HG03378 (cell line): ENCODE results near the gene C16orf96.

Experiments used
- ATAC-seq: cut with Tn5 transposase; IDR thresholded peaks from one replicate; pipeline ENCODE4 v1.9.1; 2021; ENCODE audit warnings: mild to moderate bottlenecking, moderate library complexity; ENCODE audit not compliant: unreplicated experiment

The C16orf96 gene

DNA sequence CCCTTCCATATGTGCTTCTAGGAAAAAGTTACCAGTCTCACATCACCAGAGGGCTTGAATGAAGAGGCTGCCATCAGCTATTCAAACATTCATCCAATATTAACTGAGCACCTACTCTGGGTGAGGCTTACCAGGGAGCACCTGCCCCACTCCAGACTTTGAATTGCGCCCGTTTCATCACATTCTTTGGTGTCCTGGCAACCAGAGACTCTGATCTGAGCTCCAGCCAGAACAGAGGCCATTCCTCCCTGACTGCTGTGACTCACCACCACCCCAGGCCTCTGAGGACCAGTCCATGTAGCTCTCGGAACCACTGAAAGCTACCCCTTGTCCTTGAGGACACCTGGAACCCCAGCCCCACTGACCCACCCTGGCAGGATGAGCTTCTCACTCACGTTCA, at the start of gene C16orf96:
Gene C16orf96, plus strand, starts transcription at position 229 of the 400 bp plus-strand sequence. Its CDS starts 150 bp downstream, at position 379.
- no peak for ATAC-seq

DNA sequence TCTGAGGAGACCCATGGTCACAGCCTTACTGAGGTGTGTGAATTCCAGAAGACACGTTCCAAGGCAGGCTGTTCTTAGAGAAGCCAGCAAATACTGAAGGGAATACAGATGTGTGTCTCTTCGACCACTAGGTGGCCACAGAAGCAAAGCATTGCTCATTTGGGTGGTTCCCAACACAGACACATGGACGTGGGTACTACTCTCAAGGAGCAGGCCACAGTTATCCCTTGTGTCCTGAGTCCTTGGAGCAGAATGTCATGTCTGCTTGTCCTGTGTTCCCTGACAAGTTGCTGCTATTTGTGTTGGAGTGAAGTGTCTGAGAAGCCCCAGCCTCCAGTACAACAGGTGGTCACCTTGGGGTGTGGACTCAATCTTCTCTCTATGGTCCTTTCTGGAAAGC, 49.7 kb upstream of the C16orf96 start:
- ATAC-seq = no peak

DNA sequence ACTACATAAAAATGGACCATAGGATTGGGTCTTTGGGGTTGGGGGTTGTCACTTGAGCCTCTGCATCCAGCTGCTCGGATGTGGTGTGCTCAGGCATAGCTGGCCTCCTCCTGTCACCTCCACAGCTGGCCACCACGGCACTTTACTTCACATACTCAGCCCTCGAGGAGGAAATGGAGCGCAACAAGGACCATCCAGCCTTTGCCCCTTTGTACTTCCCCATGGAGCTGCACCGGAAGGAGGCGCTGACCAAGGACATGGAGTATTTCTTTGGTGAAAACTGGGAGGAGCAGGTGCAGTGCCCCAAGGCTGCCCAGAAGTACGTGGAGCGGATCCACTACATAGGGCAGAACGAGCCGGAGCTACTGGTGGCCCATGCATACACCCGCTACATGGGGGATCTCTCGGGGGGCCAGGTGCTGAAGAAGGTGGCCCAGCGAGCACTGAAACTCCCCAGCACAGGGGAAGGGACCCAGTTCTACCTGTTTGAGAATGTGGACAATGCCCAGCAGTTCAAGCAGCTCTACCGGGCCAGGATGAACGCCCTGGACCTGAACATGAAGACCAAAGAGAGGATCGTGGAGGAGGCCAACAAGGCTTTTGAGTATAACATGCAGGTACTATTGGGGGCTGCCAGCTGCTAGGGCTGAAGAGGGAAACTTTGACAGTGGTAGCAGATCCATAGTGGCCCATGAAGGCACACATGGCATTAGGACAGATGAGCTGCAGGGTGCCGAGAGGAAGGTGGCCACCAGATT, 48.4 kb upstream of the C16orf96 start:
- no peak for ATAC-seq

DNA sequence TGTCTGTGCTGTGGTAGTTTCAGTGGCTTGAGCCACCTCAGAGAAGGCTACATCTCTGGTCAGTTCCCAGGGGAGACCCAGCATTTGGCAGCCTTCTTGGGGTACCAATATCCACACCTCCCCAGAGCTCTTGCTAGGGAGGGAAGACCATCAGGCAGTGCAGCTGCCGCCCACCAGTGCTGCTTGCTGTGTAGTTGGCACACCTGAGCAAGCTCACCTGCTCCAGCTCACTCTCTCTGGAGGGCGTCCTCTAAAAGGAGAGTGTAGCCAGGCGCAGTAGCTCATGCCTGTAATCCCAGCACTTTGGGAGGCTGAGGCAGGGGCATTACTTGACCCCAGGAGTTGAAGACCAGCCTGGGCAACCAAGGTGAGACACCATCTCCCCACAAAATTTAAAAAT, 47.3 kb upstream of the C16orf96 start:
- no peak for ATAC-seq

DNA sequence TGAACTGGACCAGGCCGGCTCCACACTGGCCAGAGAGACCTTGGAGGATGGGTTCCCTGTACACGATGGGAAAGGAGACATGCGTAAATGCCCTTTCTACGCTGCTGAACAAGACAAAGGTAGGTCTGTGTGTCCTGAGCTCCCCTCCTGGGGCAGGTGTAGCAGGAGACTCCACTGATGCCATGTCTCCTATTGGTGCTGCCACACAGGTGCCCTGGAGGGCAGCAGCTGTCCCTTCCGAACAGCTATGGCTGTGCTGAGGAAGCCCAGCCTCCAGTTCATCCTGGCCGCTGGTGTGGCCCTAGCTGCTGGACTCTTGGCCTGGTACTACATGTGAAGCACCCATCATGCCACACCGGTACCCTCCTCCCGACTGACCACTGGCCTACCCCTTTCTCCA, 46.7 kb upstream of the C16orf96 start:
- ATAC-seq = no peak

DNA sequence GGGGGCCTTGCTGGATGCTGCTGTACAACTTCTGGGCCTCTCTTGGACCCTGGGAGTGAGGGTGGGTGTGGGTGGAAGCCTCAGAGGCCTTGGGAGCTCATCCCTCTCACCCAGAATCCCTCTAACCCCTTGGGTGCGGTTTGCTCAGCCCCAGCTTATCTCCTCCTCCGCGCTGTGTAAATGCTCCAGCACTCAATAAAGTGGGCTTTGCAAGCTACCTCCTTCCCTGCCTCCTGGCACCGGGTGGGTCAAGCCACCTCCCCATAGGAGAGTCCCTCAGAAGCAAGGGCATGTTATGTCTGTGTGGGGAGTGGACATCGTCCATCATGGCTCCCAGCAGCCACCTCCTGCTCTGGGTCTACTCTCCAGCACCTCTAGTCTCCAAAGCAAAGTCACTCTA, 46.0 kb upstream of the C16orf96 start:
- ATAC-seq = no peak

DNA sequence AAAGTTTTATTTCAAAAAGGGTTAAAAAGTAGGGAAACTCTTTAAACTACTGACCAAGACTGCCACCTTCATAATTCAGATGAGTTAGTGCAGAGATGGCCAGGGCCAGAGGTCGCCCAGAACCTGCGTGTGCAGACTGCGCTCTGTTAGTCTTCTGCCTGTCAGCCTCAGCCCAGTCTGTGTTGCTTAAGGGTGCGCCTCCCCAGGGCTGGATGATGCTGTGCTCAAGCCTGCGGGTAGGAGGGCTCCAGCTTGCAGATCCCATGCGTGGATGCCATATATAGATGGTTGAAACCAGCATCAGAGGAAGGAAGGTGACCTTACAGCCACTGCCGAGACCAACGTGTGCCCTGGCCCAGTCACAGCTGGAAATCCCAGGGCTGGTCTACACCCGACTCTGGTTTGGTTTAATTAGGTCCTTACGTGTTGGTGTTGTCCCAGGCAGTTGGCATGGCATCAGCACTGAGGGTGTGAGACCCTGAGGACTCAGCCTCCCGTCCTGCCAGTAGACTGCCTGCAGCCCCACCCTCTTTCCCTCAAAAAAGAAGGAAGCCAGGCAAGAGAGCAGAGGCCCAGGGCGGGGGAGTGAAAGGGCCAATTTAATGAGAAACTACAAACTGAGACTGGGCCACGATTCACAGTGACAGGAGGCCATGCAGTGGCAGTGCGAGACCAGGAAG, 45.3 kb upstream of the C16orf96 start:
- no peak for ATAC-seq

DNA sequence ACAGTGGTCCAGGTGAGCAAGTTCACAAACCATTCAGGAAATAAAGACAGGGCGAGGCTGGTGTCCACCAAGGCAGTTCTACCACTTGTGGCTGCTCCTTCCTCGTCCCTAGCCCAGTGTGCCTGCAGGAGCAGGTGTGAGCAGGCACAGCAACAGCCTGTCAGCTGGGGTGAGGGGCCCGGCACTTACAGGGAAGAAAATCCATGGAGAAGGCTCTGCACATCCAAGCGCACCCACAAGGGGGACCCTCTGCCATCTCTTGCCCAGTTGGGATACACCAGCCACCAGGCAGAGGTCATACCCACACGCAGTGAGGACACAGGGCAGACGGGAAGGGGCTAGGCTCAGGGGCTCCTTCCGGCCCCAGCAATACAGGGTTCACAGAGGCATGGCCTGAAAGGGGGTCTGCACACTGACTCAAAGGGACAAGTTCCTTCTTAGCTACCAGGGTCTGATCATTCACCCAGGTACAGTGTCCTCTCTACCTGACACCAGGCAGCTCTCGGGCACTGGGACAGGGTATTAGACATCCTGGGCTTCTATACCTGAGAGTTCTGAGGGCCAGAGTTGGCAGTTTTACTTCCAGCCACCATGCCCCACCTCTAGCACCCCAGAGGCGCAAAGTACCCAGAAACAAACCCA, 44.6 kb upstream of the C16orf96 start:
- no peak for ATAC-seq

DNA sequence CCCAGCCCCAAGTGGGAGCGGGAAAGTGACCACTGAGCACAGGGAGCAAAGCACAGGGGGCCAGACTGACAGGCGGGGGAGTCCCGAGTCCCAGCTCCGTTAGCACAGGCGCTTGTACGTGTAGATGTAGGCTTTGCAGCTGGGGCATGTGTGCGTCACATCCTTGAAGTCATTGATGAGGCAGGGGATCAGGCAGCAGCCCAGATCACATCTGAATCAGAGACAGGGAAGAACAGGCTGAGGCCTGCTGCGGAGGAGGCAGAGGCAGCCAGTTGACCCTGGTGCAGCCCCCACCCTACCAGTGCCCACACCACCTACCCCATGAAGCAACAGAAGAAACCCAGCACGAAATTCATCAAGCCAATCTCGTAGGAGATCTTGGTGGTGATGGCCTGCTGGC, 43.7 kb upstream of the C16orf96 start:
- ATAC-seq = no peak

DNA sequence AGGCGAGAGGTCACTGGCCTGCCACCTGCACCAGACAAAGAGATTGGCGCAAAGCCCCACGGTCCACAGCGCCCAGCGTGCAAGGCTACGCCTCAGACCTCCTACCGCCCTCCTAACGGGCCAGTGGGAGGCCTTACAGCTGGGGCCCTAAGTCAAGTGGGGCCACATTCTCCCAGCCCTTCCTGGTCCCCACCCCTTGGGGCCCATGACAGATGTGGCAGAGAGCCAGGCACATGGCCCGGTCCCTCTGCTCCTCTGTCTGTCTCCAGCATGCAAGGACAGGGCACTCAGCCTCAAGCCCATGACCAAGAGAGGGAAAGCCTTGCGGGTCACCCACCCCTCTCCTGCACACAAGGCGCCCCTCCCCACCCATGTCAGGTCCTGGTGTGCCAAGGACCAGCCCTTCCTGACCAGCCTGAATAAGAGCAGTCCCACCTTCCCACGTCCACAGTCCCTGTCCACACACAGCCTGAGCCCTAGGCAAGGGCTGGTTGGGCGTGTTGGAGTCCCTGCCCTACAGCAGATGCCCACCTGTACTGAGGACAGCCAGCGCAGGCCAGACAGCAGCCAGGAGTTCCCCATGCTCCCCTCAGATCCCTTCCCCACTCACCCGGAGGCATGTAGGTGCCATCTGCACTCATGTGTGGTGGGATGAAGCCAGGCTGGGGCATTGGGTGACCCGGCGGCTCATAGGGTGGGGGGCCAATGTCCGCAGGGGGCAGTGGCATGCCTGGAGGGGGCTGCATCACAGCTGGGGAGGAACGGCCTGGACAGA, 42.9 kb upstream of the C16orf96 start:
- no peak for ATAC-seq

DNA sequence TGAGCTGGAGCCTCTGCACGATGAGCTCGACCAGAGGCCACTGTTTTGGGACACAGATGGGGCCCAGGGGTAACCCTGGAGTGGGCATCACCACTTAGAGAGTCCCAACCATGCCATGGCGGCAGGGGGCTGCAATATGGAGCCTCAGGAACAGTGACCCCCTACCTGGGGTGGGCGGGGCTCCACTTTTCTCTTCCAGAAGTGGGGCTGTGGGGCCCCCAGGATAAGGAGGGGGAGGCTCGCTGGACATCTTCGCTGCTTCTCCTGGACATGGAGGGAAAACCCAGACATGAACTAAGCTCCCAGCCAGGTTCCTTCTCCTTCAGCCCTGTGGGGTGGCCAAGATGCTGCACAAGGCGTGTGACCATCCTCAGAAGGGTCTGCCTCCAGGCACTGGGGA, 42.3 kb upstream of the C16orf96 start:
- ATAC-seq = no peak

DNA sequence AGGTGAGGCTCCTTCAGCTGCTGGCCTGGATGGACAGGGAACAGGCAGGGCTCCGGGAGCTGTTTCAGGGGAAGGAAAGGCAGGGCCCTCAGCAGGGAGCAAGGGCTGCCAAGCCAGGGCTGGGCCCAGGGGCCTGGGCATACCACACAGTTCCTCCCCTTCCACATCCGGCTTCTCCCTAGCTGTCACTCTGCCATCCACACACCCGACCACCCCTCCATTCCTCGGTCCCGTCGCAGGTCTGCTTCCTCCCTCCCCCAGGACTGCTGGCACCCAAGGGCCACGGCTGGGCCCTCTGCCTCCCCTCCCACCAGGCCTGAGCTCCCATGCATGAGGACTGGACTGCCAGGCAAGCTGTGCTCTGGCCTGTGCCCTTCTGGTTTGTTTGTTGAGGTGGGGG, 41.5 kb upstream of the C16orf96 start:
- no peak for ATAC-seq

DNA sequence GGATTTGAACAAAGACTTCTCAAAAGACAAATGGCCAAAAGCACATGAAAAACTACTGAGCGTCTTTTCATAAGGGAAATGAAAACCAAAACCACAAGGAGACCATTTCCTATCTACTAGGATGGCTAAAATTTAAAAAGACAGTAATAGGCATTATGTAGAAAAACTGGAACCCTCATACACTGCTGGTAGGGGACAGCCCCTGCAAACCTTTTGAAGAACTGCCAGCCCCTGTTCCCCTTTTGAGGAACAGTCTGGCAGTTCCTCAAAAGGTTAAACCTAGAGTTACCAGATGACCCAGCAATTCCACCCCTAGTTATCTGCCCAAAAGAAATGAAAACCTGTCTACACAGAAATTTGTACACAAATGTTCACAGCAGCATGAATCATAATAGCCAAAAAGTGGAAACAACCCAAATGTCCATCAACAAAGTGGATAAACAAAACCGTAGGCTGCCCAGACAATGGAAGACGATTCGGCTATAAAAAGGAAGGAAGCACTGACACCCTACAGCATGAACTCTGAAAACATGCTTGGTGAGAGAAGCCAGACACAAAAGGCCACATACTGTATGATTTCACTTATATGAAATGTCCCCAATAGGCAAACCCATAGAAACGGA, 40.4 kb upstream of the C16orf96 start:
- ATAC-seq = peak; percentile 60

DNA sequence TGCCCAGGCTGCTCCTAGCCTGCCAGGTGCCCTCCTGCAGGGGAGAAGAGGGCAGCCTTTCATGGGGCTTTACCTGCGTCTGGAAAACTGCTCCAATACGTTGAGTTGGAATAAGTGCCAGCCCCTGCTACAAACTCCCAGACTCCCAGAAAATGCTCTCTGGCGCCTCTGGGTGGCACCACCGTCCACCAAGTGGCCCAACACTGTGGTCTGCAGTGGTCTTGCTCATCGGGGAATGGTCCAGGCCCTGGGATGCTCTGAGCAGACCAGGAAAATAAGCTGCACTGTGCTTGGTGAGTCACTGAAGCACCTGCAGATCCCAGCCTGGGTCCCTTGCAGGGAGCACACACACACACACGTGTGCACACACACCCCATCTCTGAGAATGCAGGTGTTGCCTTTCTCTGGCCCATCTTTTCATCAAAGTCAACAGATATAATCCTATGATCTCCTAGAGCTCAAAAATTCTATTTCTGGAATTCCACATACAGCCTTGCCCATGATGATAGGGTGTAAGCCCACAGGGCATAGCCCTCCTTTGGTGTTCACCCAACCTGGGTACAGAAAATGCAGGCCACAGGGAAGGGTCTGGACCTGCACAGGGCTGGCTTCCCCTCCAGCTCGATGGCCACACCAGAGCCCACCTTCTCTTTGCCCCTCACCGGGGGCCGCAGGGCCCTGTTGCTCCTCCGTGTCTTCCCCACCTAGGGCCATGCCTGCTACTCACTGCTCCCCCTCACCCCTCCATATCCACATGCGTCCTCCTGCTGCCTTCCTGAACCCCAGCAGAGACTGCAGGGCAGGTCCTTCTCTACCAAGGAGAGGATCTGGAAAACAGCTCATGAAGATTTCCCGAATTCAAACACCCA, 38.1 kb upstream of the C16orf96 start:
- ATAC-seq = no peak

DNA sequence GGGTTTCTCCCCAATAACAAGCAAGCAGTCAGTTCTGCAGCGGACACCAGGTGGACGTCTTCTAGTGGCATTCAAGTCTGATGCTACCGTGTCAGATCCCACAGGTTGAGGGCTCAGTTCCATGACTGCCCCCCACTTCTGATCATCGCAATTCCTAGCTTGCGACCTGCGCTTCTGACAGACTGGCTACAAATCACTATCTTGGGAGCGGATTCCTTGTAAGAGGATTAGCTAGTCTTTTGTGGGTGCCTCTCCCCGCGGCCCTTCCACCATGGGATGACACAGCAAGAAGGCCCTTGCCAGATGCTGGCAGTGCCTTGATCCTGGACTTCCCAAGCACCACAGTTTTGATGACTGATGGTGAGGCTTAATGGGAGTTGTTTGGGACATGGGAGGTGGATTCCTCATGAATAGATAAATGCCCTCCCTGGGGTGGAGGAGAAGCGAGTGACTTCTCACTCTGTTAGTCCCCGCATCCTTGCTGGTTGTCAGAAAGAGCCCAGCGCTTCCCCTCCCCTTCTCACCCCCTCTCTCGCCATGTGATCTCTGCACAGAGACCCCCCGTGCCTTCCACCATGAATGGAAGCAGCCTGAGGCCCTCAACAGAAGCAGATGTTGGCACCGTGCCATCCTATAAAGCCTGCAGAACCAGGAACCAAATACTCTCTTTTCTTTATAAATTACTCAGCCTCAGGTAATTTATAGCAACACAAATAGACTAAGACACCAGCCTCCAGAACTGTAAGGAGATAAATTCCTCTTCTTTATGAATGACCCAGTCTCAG, 36.7 kb upstream of the C16orf96 start:
- no peak for ATAC-seq

DNA sequence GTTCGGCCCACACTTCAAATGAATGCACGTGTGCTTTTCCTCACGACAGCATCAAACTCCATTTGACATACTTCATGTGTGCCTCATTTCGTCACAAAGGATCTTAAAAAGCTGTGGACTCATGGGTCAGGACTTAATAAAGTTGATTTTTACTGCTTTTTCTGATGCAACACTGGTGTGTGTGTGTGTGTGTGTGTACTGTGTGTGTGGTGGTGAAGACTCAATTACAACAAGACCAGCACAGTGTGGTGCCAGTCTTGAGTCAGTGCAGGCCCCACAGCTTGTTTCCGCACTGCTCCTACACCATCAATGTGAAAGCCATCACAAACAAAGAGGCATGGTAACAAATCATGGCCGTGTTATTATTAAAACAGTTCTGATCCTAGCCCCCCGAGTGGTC, 35.2 kb upstream of the C16orf96 start:
- no peak for ATAC-seq

DNA sequence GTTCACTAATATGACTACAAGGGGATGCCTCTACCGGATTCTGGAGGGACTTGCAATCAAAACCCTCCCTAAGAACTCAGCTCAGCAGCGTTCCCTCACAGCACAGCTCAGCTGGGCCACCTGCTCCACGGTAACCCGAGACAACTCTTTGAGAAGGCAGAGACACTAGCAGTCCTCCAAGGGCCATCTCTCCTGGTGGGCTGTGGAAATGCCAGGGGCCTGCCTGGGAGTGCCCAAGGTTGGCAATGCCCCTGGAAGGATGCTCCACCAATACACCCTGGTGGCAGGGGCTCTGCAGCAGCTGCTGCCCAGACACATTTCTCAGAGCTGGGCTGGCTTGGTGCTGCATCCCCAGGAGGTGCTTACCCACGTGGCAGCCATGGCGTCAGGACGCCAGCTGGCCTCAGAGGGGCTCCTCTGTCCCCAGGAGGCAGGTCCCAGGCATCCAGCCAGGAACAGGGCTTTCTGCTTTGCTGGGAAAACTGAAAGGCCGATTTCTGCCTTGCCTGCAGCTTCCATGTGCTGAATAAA, 34.0 kb upstream of the C16orf96 start:
- no peak for ATAC-seq

DNA sequence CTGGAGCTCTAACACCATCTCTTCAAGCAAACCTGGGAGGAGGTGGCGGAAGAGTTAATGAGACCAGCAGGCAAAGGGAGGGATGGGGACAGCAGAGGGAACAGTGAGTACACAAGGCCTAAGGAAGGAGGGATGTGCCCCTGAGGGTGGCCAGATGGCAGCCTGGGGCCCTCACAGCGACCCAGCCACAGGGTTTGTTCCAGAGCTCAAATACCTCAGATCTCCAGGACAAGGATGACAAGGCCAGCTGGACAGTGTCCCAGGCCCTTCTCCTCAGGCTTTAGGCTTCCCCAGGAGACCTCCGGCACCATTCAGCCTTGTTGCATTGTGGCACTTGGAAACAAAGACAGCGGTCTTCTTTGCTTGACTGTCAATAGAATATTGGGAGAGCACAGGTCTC, 32.5 kb upstream of the C16orf96 start:
- ATAC-seq = no peak

DNA sequence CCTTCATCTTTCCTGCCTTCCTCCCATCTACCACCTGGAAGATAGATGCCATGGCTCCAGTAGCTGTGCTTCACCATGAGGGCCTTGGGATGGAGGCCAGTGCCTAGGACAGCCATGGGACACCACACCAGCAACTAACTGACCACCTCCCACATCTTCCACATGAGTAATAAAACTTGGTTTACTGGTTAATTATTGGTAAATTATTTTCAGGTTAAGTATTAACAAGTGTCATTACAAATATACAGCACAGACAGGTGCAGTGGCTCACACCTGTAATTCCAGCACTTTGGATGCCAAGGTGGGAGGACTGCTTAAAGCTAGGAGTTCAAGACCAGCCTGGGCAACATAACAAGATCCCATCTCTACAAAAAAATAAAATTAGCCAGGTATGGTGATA, 31.6 kb upstream of the C16orf96 start:
- ATAC-seq = no peak
